ENCODE data around the gene ZBTB7C. TPM values are rescaled to one million over a fixed set of nuclear protein-coding genes. Genes with fewer than 3 reads are reported as not detected.

Gene ZBTB7C
- polyA plus RNA-seq, 2 of the 4 experiments (the other 2 are of a cell fraction), result 0.10 to 0.12 TPM

DNA sequence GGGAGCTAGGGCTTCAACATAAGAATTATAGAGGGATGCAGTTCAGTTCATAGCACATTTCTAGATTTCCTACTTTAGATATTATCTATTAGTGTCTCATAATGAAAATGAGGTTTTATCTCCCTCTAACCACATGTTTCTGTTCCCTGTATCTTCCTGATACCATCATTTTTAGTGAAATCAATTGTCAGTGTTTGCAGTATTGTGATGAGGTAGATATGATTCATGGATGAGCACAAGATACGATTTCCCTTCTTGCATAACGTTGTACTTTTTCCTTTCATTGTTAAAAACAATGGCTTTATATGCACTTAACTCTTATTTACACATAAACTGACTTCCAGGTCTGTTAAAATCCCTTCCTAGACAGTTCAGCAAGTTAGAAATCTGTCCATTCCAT is 211.4 kb downstream of the ZBTB7C start:
- ATAC-seq, result no peak
- CTCF ChIA-PET, result interaction anchor here (1.1 kb wide), 1 partner anchor 33 kb away, joined by 3 read pairs; no protein-coding TSS in a partner anchor
- TF ChIP-seq SREBF2 (IDR thresholded peaks at IDR 0.05) (no peak), JUN (IDR thresholded peaks at IDR 0.05) (no peak), POLR2A (IDR thresholded peaks at IDR 0.05; ENCODE audit: low read length) (no peak), FOSB (CRISPR knock-in tag; IDR thresholded peaks at IDR 0.05) (no peak)
- no peaks in the 10 kb centered on the region for H3K9me3 ChIP-seq
- POLR2A ChIA-PET, result no interaction called here
- no peak for FAIRE-seq
- WGBS (ENCODE audit: missing lambda C conversion rate), result 0% methylated on average over 2 of the region's 2 CpGs
- DNase-seq (ENCODE audit: low read depth in 1 of 2, low spot score in 1 of 2), result no peak
- no peak overlapping the region for H3K4me2 ChIP-seq
- H3K4me1 ChIP-seq, result no peaks in the 10 kb centered on the region
- H3K4me3 ChIP-seq, result no peak overlapping the region
- no peak overlapping the region for H3K27ac ChIP-seq

GRCh38 chr18:48195787-48196186 is 213.4 kb downstream of the ZBTB7C start:
- Histone ChIP-seq H3K27ac (no peak overlapping the region), H3K4me2 (no peak overlapping the region), H3K9me3 (no peaks in the 10 kb centered on the region), H3K4me1 (no peaks in the 10 kb centered on the region), H3K4me3 (no peak overlapping the region)
- POLR2A ChIA-PET, result no interaction called here
- FAIRE-seq, result no peak
- CTCF ChIA-PET, result interaction anchor here (0.7 to 1.5 kb wide), 2 partner anchors 10 to 12 kb away, joined by 3 to 5 read pairs; no protein-coding TSS in a partner anchor
- no peak for ATAC-seq
- TF ChIP-seq FOSB (CRISPR knock-in tag; IDR thresholded peaks at IDR 0.05) (no peak), CHD2 (IDR thresholded peaks at IDR 0.05; ENCODE audit: low read length, partially characterized antibody) (no peak), KDM1A (IDR thresholded peaks at IDR 0.05; ENCODE audit: low read depth) (no peak), RFX5 (IDR thresholded peaks at IDR 0.05) (no peak), ZFP36 (IDR thresholded peaks at IDR 0.05; ENCODE audit: borderline replicate concordance, partially characterized antibody) (no peak), ZNF302 (CRISPR knock-in tag; IDR thresholded peaks at IDR 0.05) (no peak), EHF (CRISPR knock-in tag; IDR thresholded peaks at IDR 0.05) (no peak), EHMT2 (IDR thresholded peaks at IDR 0.05; ENCODE audit: low read depth) (no peak)
- TF ChIP-seq, protein P1, sequence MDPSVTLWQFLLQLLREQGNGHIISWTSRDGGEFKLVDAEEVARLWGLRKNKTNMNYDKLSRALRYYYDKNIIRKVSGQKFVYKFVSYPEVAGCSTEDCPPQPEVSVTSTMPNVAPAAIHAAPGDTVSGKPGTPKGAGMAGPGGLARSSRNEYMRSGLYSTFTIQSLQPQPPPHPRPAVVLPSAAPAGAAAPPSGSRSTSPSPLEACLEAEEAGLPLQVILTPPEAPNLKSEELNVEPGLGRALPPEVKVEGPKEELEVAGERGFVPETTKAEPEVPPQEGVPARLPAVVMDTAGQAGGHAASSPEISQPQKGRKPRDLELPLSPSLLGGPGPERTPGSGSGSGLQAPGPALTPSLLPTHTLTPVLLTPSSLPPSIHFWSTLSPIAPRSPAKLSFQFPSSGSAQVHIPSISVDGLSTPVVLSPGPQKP (IDR thresholded peaks at IDR 0.05; ENCODE audit: low read depth, low read length), result no peak
- TF ChIP-seq, protein P2, sequence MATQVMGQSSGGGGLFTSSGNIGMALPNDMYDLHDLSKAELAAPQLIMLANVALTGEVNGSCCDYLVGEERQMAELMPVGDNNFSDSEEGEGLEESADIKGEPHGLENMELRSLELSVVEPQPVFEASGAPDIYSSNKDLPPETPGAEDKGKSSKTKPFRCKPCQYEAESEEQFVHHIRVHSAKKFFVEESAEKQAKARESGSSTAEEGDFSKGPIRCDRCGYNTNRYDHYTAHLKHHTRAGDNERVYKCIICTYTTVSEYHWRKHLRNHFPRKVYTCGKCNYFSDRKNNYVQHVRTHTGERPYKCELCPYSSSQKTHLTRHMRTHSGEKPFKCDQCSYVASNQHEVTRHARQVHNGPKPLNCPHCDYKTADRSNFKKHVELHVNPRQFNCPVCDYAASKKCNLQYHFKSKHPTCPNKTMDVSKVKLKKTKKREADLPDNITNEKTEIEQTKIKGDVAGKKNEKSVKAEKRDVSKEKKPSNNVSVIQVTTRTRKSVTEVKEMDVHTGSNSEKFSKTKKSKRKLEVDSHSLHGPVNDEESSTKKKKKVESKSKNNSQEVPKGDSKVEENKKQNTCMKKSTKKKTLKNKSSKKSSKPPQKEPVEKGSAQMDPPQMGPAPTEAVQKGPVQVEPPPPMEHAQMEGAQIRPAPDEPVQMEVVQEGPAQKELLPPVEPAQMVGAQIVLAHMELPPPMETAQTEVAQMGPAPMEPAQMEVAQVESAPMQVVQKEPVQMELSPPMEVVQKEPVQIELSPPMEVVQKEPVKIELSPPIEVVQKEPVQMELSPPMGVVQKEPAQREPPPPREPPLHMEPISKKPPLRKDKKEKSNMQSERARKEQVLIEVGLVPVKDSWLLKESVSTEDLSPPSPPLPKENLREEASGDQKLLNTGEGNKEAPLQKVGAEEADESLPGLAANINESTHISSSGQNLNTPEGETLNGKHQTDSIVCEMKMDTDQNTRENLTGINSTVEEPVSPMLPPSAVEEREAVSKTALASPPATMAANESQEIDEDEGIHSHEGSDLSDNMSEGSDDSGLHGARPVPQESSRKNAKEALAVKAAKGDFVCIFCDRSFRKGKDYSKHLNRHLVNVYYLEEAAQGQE (IDR thresholded peaks at IDR 0.05), result no peak
- no peak for DNase-seq (ENCODE audit: low read depth in 1 of 2, low spot score in 1 of 2)

DNA sequence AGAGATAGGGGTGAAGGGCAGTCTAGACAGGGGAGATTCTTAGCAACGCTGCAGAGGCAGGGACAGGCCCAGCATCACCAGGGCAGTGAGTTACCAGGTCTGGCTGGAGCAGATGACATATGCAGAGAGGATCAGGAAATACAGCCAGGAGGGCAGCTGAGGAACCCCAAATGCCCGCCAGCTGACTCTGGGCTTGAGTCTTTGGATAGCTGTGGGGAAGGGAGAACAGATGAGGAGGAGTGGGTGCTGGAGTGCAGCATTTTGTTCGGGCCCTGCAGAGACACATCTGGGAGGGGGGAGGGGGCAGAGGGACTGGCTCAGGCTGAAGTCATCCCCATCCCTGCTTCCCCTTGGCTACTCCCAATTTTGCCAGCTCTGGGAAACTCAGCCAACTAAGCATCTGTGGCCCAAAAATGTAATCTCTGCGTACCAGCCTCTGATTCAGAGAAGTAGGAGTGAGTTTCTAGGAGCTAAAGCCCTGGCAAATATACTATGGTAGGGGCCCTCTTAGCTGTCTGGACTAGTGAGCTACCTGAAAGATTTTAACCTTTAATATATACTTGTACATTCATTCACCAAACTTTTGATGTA is 214.5 kb downstream of the ZBTB7C start:
- no peak for ATAC-seq
- ChIA-PET POLR2A (no interaction called here), CTCF (interaction anchor here (1.5 kb wide), 1 partner anchor 13 kb away, joined by 5 read pairs; no protein-coding TSS in a partner anchor)
- no peak for DNase-seq (ENCODE audit: low read depth in 1 of 2, low spot score in 1 of 2)
- WGBS (ENCODE audit: missing lambda C conversion rate), result 37% methylated on average over 3 of the region's 4 CpGs
- no peaks in the 10 kb centered on the region for H3K4me1 ChIP-seq
- no peak overlapping the region for H3K4me3 ChIP-seq
- no peak overlapping the region for H3K4me2 ChIP-seq
- no peaks in the 10 kb centered on the region for H3K9me3 ChIP-seq
- FAIRE-seq, result no peak
- no peak overlapping the region for H3K27ac ChIP-seq
- TF ChIP-seq CHD4 (IDR thresholded peaks at IDR 0.05; ENCODE audit: borderline replicate concordance) (no peak), RARB (CRISPR knock-in tag; IDR thresholded peaks at IDR 0.05) (no peak), PHF8 (IDR thresholded peaks at IDR 0.05; ENCODE audit: borderline replicate concordance, low read depth) (no peak), RCOR1 (IDR thresholded peaks at IDR 0.05; ENCODE audit: low read depth, low read length) (no peak), HOXB13 (CRISPR knock-in tag; IDR thresholded peaks at IDR 0.05; ENCODE audit: low read depth) (no peak), CBX2 (IDR thresholded peaks at IDR 0.05; ENCODE audit: borderline replicate concordance, low read depth) (no peak), EHF (CRISPR knock-in tag; IDR thresholded peaks at IDR 0.05) (no peak), POLR2A (IDR thresholded peaks at IDR 0.05; ENCODE audit: low read length) (no peak), BCL3 (IDR thresholded peaks at IDR 0.05) (no peak), ZC3H11A (IDR thresholded peaks at IDR 0.05) (no peak), BHLHE40 (IDR thresholded peaks at IDR 0.05; ENCODE audit: low read depth, low read length) (no peak), POLR2AphosphoS2 (conservative IDR thresholded peaks at IDR 0.05; ENCODE audit: low read length) (no peak), MAZ (IDR thresholded peaks at IDR 0.05; ENCODE audit: borderline replicate concordance, low read depth, low read length) (no peak), SMC3 (IDR thresholded peaks at IDR 0.05) (no peak)
- TF ChIP-seq, protein P2 (IDR thresholded peaks at IDR 0.05), result no peak

Data from A549 (cell line).